OCI-LY1 (cell line): Measurements from ENCODE around the gene RERE.

Experiments used
- H2AFZ ChIP-seq: fragments of 200-600 bp; sonication (generic), shearing (Covaris generic); 2 replicates; pipeline ENCODE4 v1.6.0; 2014; ENCODE audit warnings: antibody characterized with exemption, mild to moderate bottlenecking, low read length
- H3F3A ChIP-seq: fragments of 200-600 bp; sonication (generic), shearing (Covaris generic); 2 replicates; pipeline ENCODE4 v1.6.0; 2014; ENCODE audit warnings: mild to moderate bottlenecking, antibody characterized with exemption, low read length, moderate library complexity; ENCODE audit not compliant: insufficient read depth
- H3K27ac ChIP-seq: fragments of 200-600 bp; sonication (generic); 2 replicates; pipeline ENCODE4 v1.5.1; 2014; ENCODE audit warnings: low read length, mixed run types, mild to moderate bottlenecking, low read depth; ENCODE audit not compliant: poor library complexity, severe bottlenecking
- H3K27me3 ChIP-seq: fragments of 200-600 bp; sonication (generic); 2 replicates; pipeline ENCODE4 v1.6.0; 2014; ENCODE audit warnings: antibody characterized with exemption, mild to moderate bottlenecking, low read length, moderate library complexity; ENCODE audit not compliant: insufficient read depth
- H3K36me3 ChIP-seq: fragments of 200-600 bp; sonication (generic); 2 replicates; pipeline ENCODE4 v1.6.1; 2014; ENCODE audit warnings: mild to moderate bottlenecking, antibody characterized with exemption, low read length, moderate library complexity, mixed read lengths; ENCODE audit not compliant: insufficient read depth
- H3K4me1 ChIP-seq: fragments of 200-600 bp; sonication (generic); 2 replicates; pipeline ENCODE4 v1.5.1; 2014; ENCODE audit warnings: mild to moderate bottlenecking, low read length, moderate library complexity; ENCODE audit not compliant: insufficient read depth, severe bottlenecking
- H3K4me2 ChIP-seq: fragments of 200-600 bp; sonication (generic), shearing (Covaris generic); 2 replicates; pipeline ENCODE4 v1.6.1; 2014; ENCODE audit warnings: low read length
- H3K4me3 ChIP-seq: fragments of 200-600 bp; sonication (generic); 2 replicates; pipeline ENCODE4 v1.5.1; 2014; ENCODE audit warnings: low read length, low read depth, mild to moderate bottlenecking, mixed read lengths; ENCODE audit not compliant: poor library complexity, severe bottlenecking
- H3K79me2 ChIP-seq: fragments of 200-600 bp; shearing (Covaris generic); 2 replicates; pipeline ENCODE4 v1.6.1; 2016; ENCODE audit warnings: mixed run types, low read length, mixed read lengths; ENCODE audit not compliant: insufficient read depth
- H3K9ac ChIP-seq: fragments of 200-600 bp; sonication (generic), shearing (Covaris generic); 2 replicates; pipeline ENCODE4 v1.6.1; 2014; ENCODE audit warnings: mild to moderate bottlenecking, low read length, mixed read lengths
- H3K9me2 ChIP-seq: fragments of 200-600 bp; sonication (generic), shearing (Covaris generic); 2 replicates; pipeline ENCODE4 v1.6.1; 2014; ENCODE audit warnings: low read depth, mild to moderate bottlenecking, low read length, mixed read lengths
- H3K9me3 ChIP-seq: fragments of 200-600 bp; shearing (Covaris generic); 2 replicates; pipeline ENCODE4 v1.6.1; 2014; ENCODE audit warnings: low read length, mixed read lengths
- H4K20me1 ChIP-seq: fragments of 200-600 bp; sonication (generic), shearing (Covaris generic); 2 replicates; pipeline ENCODE4 v1.6.0; 2016; ENCODE audit warnings: mild to moderate bottlenecking, low read length; ENCODE audit not compliant: insufficient read depth
- CTCF ChIP-seq: fragments of 200-600 bp; sonication (generic), shearing (Covaris generic); IDR thresholded peaks from 2 replicates; pipeline ENCODE4 v1.5.1; 2017; ENCODE audit warnings: mild to moderate bottlenecking, antibody characterized with exemption, low read length, moderate library complexity, mixed read lengths
- EZH2 ChIP-seq: fragments of 200-600 bp; sonication (generic), shearing (Covaris generic); IDR thresholded peaks from 2 replicates; pipeline ENCODE4 v1.8.0; 2017; ENCODE audit warnings: borderline replicate concordance, mixed run types, mild to moderate bottlenecking, antibody characterized with exemption, low read length, moderate library complexity, mixed read lengths

Gene RERE

GRCh38 chr1:8791819-8792218, 25.6 kb downstream of the RERE start:
- no peak overlapping the region for H3K4me3 ChIP-seq
- no peaks in the 10 kb centered on the region for H3F3A ChIP-seq
- no peak overlapping the region for H3K27ac ChIP-seq
- H3K9me2 ChIP-seq = no peaks in the 10 kb centered on the region
- H3K9ac ChIP-seq = no peak overlapping the region
- TF ChIP-seq EZH2 (no peak), CTCF (no peak)
- H3K79me2 ChIP-seq = no peaks in the 10 kb centered on the region
- no peaks in the 10 kb centered on the region for H4K20me1 ChIP-seq
- H3K36me3 ChIP-seq = no peaks in the 10 kb centered on the region
- H3K4me2 ChIP-seq = no peak overlapping the region
- H3K4me1 ChIP-seq = no peaks in the 10 kb centered on the region
- H2AFZ ChIP-seq = no peak overlapping the region
- no peaks in the 10 kb centered on the region for H3K27me3 ChIP-seq
- H3K9me3 ChIP-seq = no peaks in the 10 kb centered on the region

DNA sequence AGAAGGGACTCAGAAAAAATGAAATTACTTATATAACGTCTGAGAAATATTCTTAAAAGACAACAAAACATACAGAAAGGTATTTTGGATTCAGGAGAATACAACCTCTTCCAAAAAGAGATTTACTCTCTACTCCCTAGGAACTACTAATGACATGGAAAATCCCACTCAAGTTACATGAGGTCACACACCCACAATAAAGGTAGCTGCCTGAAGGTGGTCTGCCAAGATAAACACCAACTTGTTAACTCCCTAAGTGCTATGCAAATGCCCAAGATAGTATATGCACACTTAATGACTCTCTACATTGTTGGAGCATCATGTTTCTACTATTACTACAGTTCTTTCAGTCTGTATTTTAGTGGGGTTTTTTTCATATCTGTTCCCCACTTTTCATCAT, 26.5 kb downstream of the RERE start:
- Histone ChIP-seq H4K20me1 (no peaks in the 10 kb centered on the region), H3K9ac (no peak overlapping the region), H3K9me3 (no peaks in the 10 kb centered on the region), H3K27ac (no peak overlapping the region), H3K4me2 (no peak overlapping the region), H3K4me3 (no peak overlapping the region), H2AFZ (no peak overlapping the region), H3K4me1 (no peaks in the 10 kb centered on the region), H3K9me2 (no peaks in the 10 kb centered on the region), H3K36me3 (no peaks in the 10 kb centered on the region), H3K27me3 (no peaks in the 10 kb centered on the region), H3K79me2 (no peaks in the 10 kb centered on the region), H3F3A (no peaks in the 10 kb centered on the region)
- no peak for TF ChIP-seq CTCF
- no peak for TF ChIP-seq EZH2

- Histone ChIP-seq H3K27me3 (no peaks in the 10 kb centered on the region), H4K20me1 (no peaks in the 10 kb centered on the region), H3K9me2 (no peaks in the 10 kb centered on the region), H3K9ac (no peak overlapping the region), H3F3A (no peaks in the 10 kb centered on the region), H3K4me2 (no peak overlapping the region), H2AFZ (no peak overlapping the region), H3K79me2 (no peaks in the 10 kb centered on the region), H3K4me1 (no peaks in the 10 kb centered on the region), H3K36me3 (no peaks in the 10 kb centered on the region), H3K4me3 (no peak overlapping the region), H3K27ac (no peak overlapping the region), H3K9me3 (no peaks in the 10 kb centered on the region)
- TF ChIP-seq EZH2 = no peak
- no peak for TF ChIP-seq CTCF
Observed at GRCh38 chr1:8790478-8790877, 27.0 kb downstream of the RERE start.
